Measurements from ENCODE around the gene EML1.

DNA sequence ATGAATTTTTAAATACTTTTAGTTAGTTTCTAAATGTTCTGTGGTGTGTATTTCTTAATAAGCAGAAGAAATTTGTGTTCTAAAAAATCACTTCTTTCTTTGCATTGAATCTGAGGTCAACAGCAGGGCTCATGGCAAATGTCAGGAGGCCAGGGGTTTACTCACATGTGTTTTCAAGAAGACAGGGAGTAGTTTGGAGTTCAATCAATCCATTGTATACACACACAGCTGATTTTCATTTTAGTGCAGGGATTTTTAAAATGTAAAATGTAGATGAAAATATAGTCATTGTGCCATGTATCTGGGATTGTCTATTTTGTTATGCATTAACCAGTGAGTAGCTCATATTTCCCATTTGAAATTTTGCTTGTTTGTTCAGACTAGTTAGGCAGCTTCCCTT, 62.1 kb downstream of the EML1 start:
- TF ChIP-seq HDGF (IDR thresholded peaks at IDR 0.05; ENCODE audit: borderline replicate concordance) (no peak), TARDBP (IDR thresholded peaks at IDR 0.05) (no peak), NFRKB (IDR thresholded peaks at IDR 0.05) (no peak), L3MBTL2 (conservative IDR thresholded peaks at IDR 0.05) (no peak)

All from HEK293T (cell line).